ENCODE measurements around the gene TRPV2.

Gene TRPV2

GRCh38 chr17:16459855-16460550 lies 44.6 kb downstream of the TRPV2 start:
- no peak for DNase-seq

GRCh38 chr17:16460796-16461605 lies 45.6 kb downstream of the TRPV2 start:
- no peak for DNase-seq

GRCh38 chr17:16461606-16461866 lies 46.2 kb downstream of the TRPV2 start:
- no peak for DNase-seq

GRCh38 chr17:16462070-16462864 lies 46.9 kb downstream of the TRPV2 start:
- no peak for DNase-seq

GRCh38 chr17:16463358-16464302 lies 48.3 kb downstream of the TRPV2 start:
- DNase-seq = peak; percentile 77

- no peak for DNase-seq
These were observed 49.1 kb downstream of the TRPV2 start for GRCh38 chr17:16464303-16465051.

GRCh38 chr17:16465052-16465312 lies 49.6 kb downstream of the TRPV2 start:
- DNase-seq = no peak

- no peak for DNase-seq
These were observed 50.5 kb downstream of the TRPV2 start for GRCh38 chr17:16465861-16466338.

- no peak for DNase-seq
These were observed 51.0 kb downstream of the TRPV2 start for GRCh38 chr17:16466407-16466806.

GRCh38 chr17:16467044-16467443 lies 51.7 kb downstream of the TRPV2 start:
- DNase-seq = no peak

- no peak for DNase-seq
These were observed 52.5 kb downstream of the TRPV2 start for GRCh38 chr17:16467886-16468285.

- no peak for DNase-seq
These were observed 53.1 kb downstream of the TRPV2 start for GRCh38 chr17:16468428-16468992.

GRCh38 chr17:16470265-16470664 lies 54.9 kb downstream of the TRPV2 start:
- no peak for DNase-seq

- DNase-seq = no peak
These were observed 55.9 kb downstream of the TRPV2 start for GRCh38 chr17:16471295-16471694.

GRCh38 chr17:16472539-16472938 lies 57.2 kb downstream of the TRPV2 start:
- no peak for DNase-seq

GRCh38 chr17:16473044-16474011 lies 58.0 kb downstream of the TRPV2 start:
- no peak for DNase-seq

- DNase-seq = no peak
These were observed 58.8 kb downstream of the TRPV2 start for GRCh38 chr17:16474012-16474725.

- DNase-seq = no peak
These were observed 59.9 kb downstream of the TRPV2 start for GRCh38 chr17:16475179-16475704.

- no peak for DNase-seq
These were observed 61.9 kb downstream of the TRPV2 start for GRCh38 chr17:16477255-16477654.

- no peak for DNase-seq
These were observed 62.3 kb downstream of the TRPV2 start for GRCh38 chr17:16477666-16478065.
